HepG2 (cell line): ENCODE data around the gene AGAP3. TPM values are rescaled to one million over a fixed set of nuclear protein-coding genes. Genes with fewer than 3 reads are reported as not detected.

Experiments
- ATAC-seq: fragments of 200-7000 bp; cut with Tn5 transposase; 3 replicates; pipeline ENCODE4 v1.9.1; 2020; ENCODE audit warnings: mild to moderate bottlenecking, moderate library complexity
- BruUV-seq: library from RNA; stranded (reverse); fragments of 400-500 nt; replicated peaks from 2 replicates; lab custom pipeline; 2021; lab: Mats Ljungman, UMichigan
- CTCF ChIA-PET: fragments of 300-600 bp; formaldehyde crosslinking; extraction: SDS; loops from one replicate; lab custom pipeline; 2021; ENCODE audit warnings: low total read pairs, inconsistent platforms, low intra/inter-chr PET ratio; lab: Yijun Ruan, JAX
- POLR2A ChIA-PET: fragments of 350-600 bp; sonication (Branson Sonifier 250); formaldehyde crosslinking; loops from one replicate; lab custom pipeline; 2020; ENCODE audit warnings: antibody characterized with exemption, inconsistent platforms; lab: Yijun Ruan, JAX
- DNase-seq: peaks from one replicate; pipeline ENCODE4 v3.0.0-alpha.2; 2015; ENCODE audit warnings: low spot score
- FAIRE-seq: peaks from 3 replicates; lab custom pipeline; 2011; peaks lifted over from hg19 to GRCh38; lab: Jason Lieb, UNC
- H2AFZ ChIP-seq: one replicate; pipeline ENCODE4 v1.6.1; 2011; ENCODE audit warnings: low read length, inconsistent platforms
- H3K27ac ChIP-seq: fragments of 300-600 bp; 3 replicates; pipeline ENCODE4 v1.8.0; 2011; ENCODE audit warnings: mixed run types, mild to moderate bottlenecking, mixed read lengths, low read length, inconsistent platforms; ENCODE audit not compliant: insufficient read depth; ENCODE audit errors: extremely low read length
- H3K27me3 ChIP-seq, 2 experiments: fragments of 200-600 bp in 1 of 2; 2 replicates in 1 of 2; 3 replicates in 1 of 2; pipeline versions ENCODE4 v1.6.0 to v1.8.0; 2011; ENCODE audit warnings: low read length in 2 of 2, mild to moderate bottlenecking in 2 of 2, moderate library complexity in 2 of 2, inconsistent platforms in 1 of 2; ENCODE audit not compliant: insufficient read depth in 2 of 2, control insufficient read depth in 1 of 2
- H3K36me3 ChIP-seq, 2 experiments: fragments of 200-600 bp in 1 of 2; replicated peaks in 1 of 2; 2 replicates in 1 of 2; 3 replicates in 1 of 2; pipeline versions ENCODE4 v1.5.1 to v1.8.0; 2011; ENCODE audit warnings: low read length in 2 of 2, inconsistent platforms in 1 of 2; ENCODE audit not compliant: insufficient read depth in 2 of 2, control insufficient read depth in 1 of 2
- H3K4me1 ChIP-seq: 2 replicates; pipeline ENCODE4 v1.5.1; 2012; ENCODE audit warnings: low read length, inconsistent platforms; ENCODE audit not compliant: insufficient read depth
- H3K4me2 ChIP-seq: 2 replicates; pipeline ENCODE4 v1.6.0; 2011; ENCODE audit warnings: low read depth, low read length, inconsistent platforms
- H3K4me3 ChIP-seq, 3 experiments: fragments of 200-600 bp in 1 of 3; sonication (generic), shearing (Covaris generic) in 1 of 3; replicated peaks in 1 of 3; 2 replicates each; pipeline ENCODE4 v1.5.1; 2011 to 2016; ENCODE audit warnings: low read length in 3 of 3, inconsistent platforms in 2 of 3, low read depth in 2 of 3, mild to moderate bottlenecking in 2 of 3, control low read depth in 1 of 3, mixed read lengths in 1 of 3; ENCODE audit not compliant: insufficient read depth in 1 of 3
- H3K79me2 ChIP-seq: one replicate; pipeline ENCODE4 v1.6.1; 2011; ENCODE audit warnings: low read length, inconsistent platforms; ENCODE audit not compliant: insufficient read depth
- H3K9ac ChIP-seq: 2 replicates; pipeline ENCODE4 v1.6.0; 2011; ENCODE audit warnings: mild to moderate bottlenecking, low read depth, low read length, inconsistent platforms; ENCODE audit not compliant: insufficient read depth
- H3K9me3 ChIP-seq: 2 replicates; pipeline ENCODE4 v1.5.1; 2012; ENCODE audit warnings: mild to moderate bottlenecking, low read length
- H4K20me1 ChIP-seq: 2 replicates; pipeline ENCODE4 v1.6.0; 2011; ENCODE audit warnings: inconsistent platforms, mild to moderate bottlenecking, low read length, moderate library complexity; ENCODE audit not compliant: insufficient read depth
- CREM ChIP-seq, 2 experiments: sonication (generic) in 1 of 2; formaldehyde crosslinking in 1 of 2; IDR thresholded peaks; 2 replicates each; pipeline versions ENCODE4 v1.4.0 to v1.6.1; 2016 to 2020; ENCODE audit warnings: antibody characterized with exemption in 1 of 2, mild to moderate bottlenecking in 1 of 2, missing genetic modification reagents in 1 of 2
- FOXM1 ChIP-seq: sonication (generic); formaldehyde crosslinking; IDR thresholded peaks from 2 replicates; pipeline ENCODE4 v1.5.0; 2020; ENCODE audit warnings: missing genetic modification reagents
- PHF20 ChIP-seq: sonication (generic); formaldehyde crosslinking; IDR thresholded peaks from 2 replicates; pipeline ENCODE4 v1.5.0; 2020; ENCODE audit warnings: mild to moderate bottlenecking, missing genetic modification reagents
- POLR2AphosphoS2 ChIP-seq: IDR thresholded peaks from 2 replicates; pipeline ENCODE4 v1.6.1; 2011; ENCODE audit warnings: low read depth, low read length, improper control_type of control experiment
- RARA ChIP-seq: IDR thresholded peaks from 2 replicates; pipeline ENCODE4 v1.6.1; 2016; ENCODE audit warnings: missing genetic modification reagents, missing compliant biosample characterization
- SAFB2 ChIP-seq: sonication (generic); formaldehyde crosslinking; IDR thresholded peaks from 2 replicates; pipeline ENCODE4 v1.5.1; 2020; ENCODE audit warnings: missing genetic modification reagents, low read depth, mild to moderate bottlenecking, borderline replicate concordance
- TMF1 ChIP-seq: sonication (generic); formaldehyde crosslinking; IDR thresholded peaks from 2 replicates; pipeline ENCODE4 v1.8.1; 2022; ENCODE audit warnings: low read depth, missing genetic modification reagents
- ZFP90 ChIP-seq: sonication (generic); formaldehyde crosslinking; IDR thresholded peaks from 2 replicates; pipeline ENCODE4 v1.8.0; 2022; ENCODE audit warnings: missing genetic modification reagents, mild to moderate bottlenecking, inconsistent platforms, borderline replicate concordance
- ZIK1 ChIP-seq: sonication (generic); formaldehyde crosslinking; IDR thresholded peaks from 2 replicates; pipeline ENCODE4 v1.5.0; 2020; ENCODE audit warnings: mild to moderate bottlenecking, low read depth, missing genetic modification reagents, borderline replicate concordance
- ZNF234 ChIP-seq: sonication (generic); formaldehyde crosslinking; conservative IDR thresholded peaks from 2 replicates; pipeline ENCODE4 v1.5.1; 2020; ENCODE audit warnings: mild to moderate bottlenecking, missing genetic modification reagents
- ZNF235 ChIP-seq: sonication (generic); formaldehyde crosslinking; IDR thresholded peaks from 2 replicates; pipeline ENCODE4 v1.8.1; 2023; ENCODE audit warnings: mild to moderate bottlenecking, missing genetic modification reagents, borderline replicate concordance
- ZNF260 ChIP-seq: sonication (generic); formaldehyde crosslinking; IDR thresholded peaks from 2 replicates; pipeline ENCODE4 v1.4.0; 2020; ENCODE audit warnings: missing genetic modification reagents, low read depth, mild to moderate bottlenecking, borderline replicate concordance
- ZNF44 ChIP-seq: sonication (generic); formaldehyde crosslinking; IDR thresholded peaks from 2 replicates; pipeline ENCODE4 v1.5.1; 2020; ENCODE audit warnings: mild to moderate bottlenecking, missing genetic modification reagents
- ZNF546 ChIP-seq: sonication (generic); formaldehyde crosslinking; conservative IDR thresholded peaks from 2 replicates; pipeline ENCODE4 v1.8.1; 2023; ENCODE audit warnings: mild to moderate bottlenecking, missing genetic modification reagents
- ZNF563 ChIP-seq: sonication (generic); formaldehyde crosslinking; IDR thresholded peaks from 2 replicates; pipeline ENCODE4 v1.8.0; 2022; ENCODE audit warnings: mild to moderate bottlenecking, moderate library complexity, missing genetic modification reagents
- ZNF619 ChIP-seq: sonication (generic); formaldehyde crosslinking; IDR thresholded peaks from 2 replicates; pipeline ENCODE4 v1.4.0; 2020; ENCODE audit warnings: mild to moderate bottlenecking, missing genetic modification reagents
- WGBS: methylation state at CpG from one replicate; pipeline ENCODE4 v1.1.6; 2017; ENCODE audit warnings: low lambda C conversion rate; 5-methylcytosine and 5-hydroxymethylcytosine counted together
- in situ Hi-C: cut with HindIII; loops from 2 replicates; pipeline ENCODE4 v1.10.0; 2017; ENCODE audit warnings: low pct_unique_long_range_greater_than_20kb; ENCODE audit not compliant: extremely low pct_ligation_motif_present
- intact Hi-C: fragments of 100-400 bp; cut with micrococcal nuclease; formaldehyde crosslinking; loops from one replicate; pipeline ENCODE4 v1.10.0; 2022; ENCODE audit not compliant: unreplicated experiment
- polyA plus RNA-seq, 8 experiments: library from polyadenylated mRNA; depleted of rRNA in 3 of 8; stranded (reverse) in 7 of 8; unstranded in 1 of 8; fragments of >200 nt; fragmentation: Illumina TruSeq in 4 of 8; extraction: Trizol in 4 of 8; gene quantifications; 2 replicates each; pipeline versions ENCODE4 v1.2.1 to v1.2.3, GENCODE V29; 2011 to 2016; ENCODE audit warnings: low read depth in 4 of 8, missing spikeins in 1 of 8, mixed read lengths in 1 of 8; ENCODE audit not compliant: insufficient read depth in 1 of 8
- total RNA-seq, 5 experiments: library from RNA; depleted of rRNA; stranded (reverse); fragments of >200 nt; fragmentation: Illumina TruSeq; extraction: Trizol; gene quantifications; 2 replicates each; pipeline ENCODE4 v1.2.3, GENCODE V29; 2016; ENCODE audit warnings: low read depth in 1 of 5

The AGAP3 gene
- total and polyA plus RNA-seq, 2 of the 13 experiments (the other 11 are each of a cell fraction or from before 2014, with no cell fraction given), result 31.3 to 61.4 TPM

GRCh38 chr7:151083824-151084160, 2.5 kb upstream of the AGAP3 start:
- H3K4me2 ChIP-seq, result peak overlapping the region; percentile 97
- ATAC-seq, result no peak
- H3K4me1 ChIP-seq, result peaks cover 58% of the 10 kb centered on the region
- in situ Hi-C loops (no loop called here), intact Hi-C loops (loop anchor here (10.0 kb wide), 1 partner anchor 161 kb away; the partner anchor contains the start of gene SMARCD3)
- peaks cover 53% of the 10 kb centered on the region for H3K79me2 ChIP-seq
- ChIA-PET CTCF (no interaction called here), POLR2A (interaction anchor here (3.8 kb wide), 1 partner anchor 22 kb away, joined by 144 read pairs; no protein-coding TSS in a partner anchor)
- H3K4me3 ChIP-seq, result peak overlapping the region; percentile 85 to 96 (median 88); a peak in 5 of 6 replicates
- no peaks in the 10 kb centered on the region; a peak in 1 of 5 replicates for H3K27me3 ChIP-seq
- TF ChIP-seq ZNF44 (CRISPR knock-in tag) (no peak), ZFP90 (no peak), FOXM1 (no peak), POLR2AphosphoS2 (no peak), SAFB2 (CRISPR knock-in tag) (no peak), ZNF563 (no peak), ZIK1 (no peak), ZNF546 (CRISPR knock-in tag) (no peak), CREM (IDR thresholded peaks at IDR 0.05) (no peak), CREM (CRISPR knock-in tag; IDR thresholded peaks at IDR 0.05) (no peak)
- no TSS peak for BruUV-seq
- WGBS, result 40% methylated on average over 2 of the region's 3 CpGs
- FAIRE-seq, result no peak
- H4K20me1 ChIP-seq, result peaks cover 11% of the 10 kb centered on the region; the same call in 1 of the 2 replicates
- DNase-seq, result no peak
- H3K9ac ChIP-seq, result 0 out of 2 replicates have a peak overlapping the region, but pooled peaks have one; percentile 100
- H3K27ac ChIP-seq, result no peak overlapping the region
- H2AFZ ChIP-seq, result no peak overlapping the region
- H3K36me3 ChIP-seq, result 0 out of 5 replicates have a peak, but pooled peaks cover 0 to 1% of the 10 kb centered on the region in 2 experiments
- no peaks in the 10 kb centered on the region for H3K9me3 ChIP-seq

DNA sequence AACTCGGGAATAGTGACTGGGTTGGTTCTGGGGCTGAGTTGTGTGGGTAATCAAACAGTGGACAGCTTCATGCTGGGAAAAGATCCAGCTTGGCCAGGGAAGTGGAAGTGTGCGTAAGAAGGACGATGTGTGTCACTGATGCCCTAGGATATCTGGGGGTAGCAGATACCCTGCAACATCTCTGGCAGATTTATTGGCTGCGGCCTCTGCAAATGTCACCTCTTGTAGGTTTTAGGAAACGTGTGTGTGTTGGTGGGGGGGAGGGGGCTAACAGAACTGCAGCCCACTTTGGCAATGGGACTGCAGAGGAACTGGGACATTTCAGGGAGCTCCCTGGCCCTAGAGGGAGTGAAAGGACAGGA, 965 bp upstream of the AGAP3 start:
- no peak overlapping the region for H3K27ac ChIP-seq
- H3K36me3 ChIP-seq, result peaks cover 0 to 1% of the 10 kb centered on the region in 2 experiments; a peak in 1 of 5 replicates
- ATAC-seq, result no peak
- peaks cover 22% of the 10 kb centered on the region for H4K20me1 ChIP-seq
- H3K79me2 ChIP-seq, result peaks cover 53% of the 10 kb centered on the region
- no TSS peak for BruUV-seq
- intact Hi-C loops, result loop anchor here (10.0 kb wide), 1 partner anchor 159 kb away; the partner anchor contains the start of gene SMARCD3
- H3K9ac ChIP-seq, result peak overlapping the region; percentile 71; the same call in 1 of the 2 replicates
- in situ Hi-C loops, result no loop called here
- no peaks in the 10 kb centered on the region; a peak in 1 of 5 replicates for H3K27me3 ChIP-seq
- CTCF ChIA-PET, result no interaction called here
- H3K4me2 ChIP-seq, result peak overlapping the region; percentile 97
- TF ChIP-seq ZNF619 (CRISPR knock-in tag), result no peak
- no peak for TF ChIP-seq ZNF260 (CRISPR knock-in tag)
- TF ChIP-seq PHF20, result 0 out of 2 replicates have a peak, but pooled peaks have one; percentile 6
- no peak for TF ChIP-seq ZNF234 (CRISPR knock-in tag)
- peak; percentile 10; the same call in 1 of the 2 replicates for TF ChIP-seq TMF1 (CRISPR knock-in tag)
- TF ChIP-seq RARA (CRISPR knock-in tag), result no peak
- TF ChIP-seq ZNF235 (CRISPR knock-in tag), result 0 out of 2 replicates have a peak, but pooled peaks have one; percentile 10
- TF ChIP-seq, all 625 proteins: peak for 3
- WGBS, result 41% methylated on average over 5 of the region's 5 CpGs
- Histone ChIP-seq H2AFZ (no peak overlapping the region), H3K4me1 (peaks cover 64% of the 10 kb centered on the region), H3K9me3 (no peaks in the 10 kb centered on the region), H3K4me3 (peak overlapping the region in 1 of 3 experiments; percentile 83; a peak in 2 of 6 replicates)
- DNase-seq, result no peak
- POLR2A ChIA-PET, result interaction anchor here (1.3 to 6.7 kb wide), 6 partner anchors 9 to 76 kb away, joined by 3 to 82 read pairs (median 6); partner anchors contain the start of gene SLC4A2
- FAIRE-seq, result no peak
